NCI-H146 treated with DMSO at 0.1 percent for 48 hours (cell line): Measurements from ENCODE around the gene C12orf76.
"Not testable (repeated sequence)": the region's sequence is repeated elsewhere in the genome, so short reads cannot be mapped to it uniquely, and the experiment has no call there.

Source experiments
- DNase-seq: peaks from one replicate; lab custom pipeline; 2025; ENCODE audit not compliant: unreplicated experiment; lab: John Stamatoyannopoulos, UW

Gene C12orf76

DNA sequence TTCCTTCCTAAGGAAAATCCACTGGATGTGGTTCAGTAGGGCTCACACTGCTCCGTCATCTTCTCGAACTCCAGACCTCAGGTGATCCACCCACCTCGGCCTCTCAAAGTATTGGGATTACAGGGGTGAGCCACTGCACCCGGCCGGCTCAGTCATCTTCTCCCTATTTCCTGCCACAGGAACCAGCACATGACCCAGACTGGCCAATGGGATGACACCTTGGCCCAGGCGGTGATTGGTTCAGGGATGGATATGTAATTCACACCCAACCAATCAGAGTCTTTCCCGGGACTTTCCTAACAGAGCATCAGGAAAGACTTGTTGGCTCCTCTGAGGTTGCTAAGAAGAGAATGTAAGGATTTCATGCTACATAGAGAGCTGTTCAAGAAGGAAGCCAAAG lies 19.2 kb upstream of the C12orf76 start:
- no peak for DNase-seq

DNA sequence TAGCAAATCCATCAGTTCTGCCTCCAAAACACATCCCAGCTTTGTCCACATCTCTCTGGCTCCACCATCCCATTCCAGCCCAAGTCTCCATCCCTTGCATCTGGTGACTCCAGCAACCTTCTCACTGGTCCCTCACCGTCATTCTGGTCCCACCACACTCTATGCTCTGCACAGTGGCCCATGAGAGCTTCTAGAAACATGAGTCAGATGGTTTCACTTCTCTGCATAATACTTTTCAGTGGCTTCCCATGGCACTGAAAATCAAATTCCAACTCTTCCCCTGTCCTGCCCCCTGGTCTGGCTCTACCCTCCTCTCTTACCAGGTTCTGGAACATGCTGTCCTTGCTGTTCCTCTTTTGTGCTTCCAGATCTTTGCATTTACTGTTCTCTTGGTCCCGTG lies 17.2 kb upstream of the C12orf76 start:
- DNase-seq: no peak

DNA sequence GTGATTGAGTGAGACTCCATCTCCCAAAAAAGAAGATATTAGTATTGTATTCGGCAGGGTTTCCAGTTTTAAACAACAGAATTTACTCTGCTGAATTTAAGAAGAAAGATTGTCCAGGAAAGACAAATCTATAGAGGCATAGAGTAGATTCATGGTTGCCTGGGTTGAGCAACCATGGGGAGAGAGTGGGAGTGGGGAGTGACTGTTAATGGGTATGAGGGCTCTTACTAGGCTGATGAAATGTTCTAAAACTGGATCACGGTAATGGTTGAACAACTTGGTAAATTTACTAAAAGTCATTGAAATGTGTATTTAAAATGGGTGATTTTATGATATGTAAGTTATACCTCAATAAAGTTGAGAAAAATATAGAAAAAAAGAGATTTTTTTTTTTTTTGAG lies 13.9 kb upstream of the C12orf76 start:
- no peak for DNase-seq

DNA sequence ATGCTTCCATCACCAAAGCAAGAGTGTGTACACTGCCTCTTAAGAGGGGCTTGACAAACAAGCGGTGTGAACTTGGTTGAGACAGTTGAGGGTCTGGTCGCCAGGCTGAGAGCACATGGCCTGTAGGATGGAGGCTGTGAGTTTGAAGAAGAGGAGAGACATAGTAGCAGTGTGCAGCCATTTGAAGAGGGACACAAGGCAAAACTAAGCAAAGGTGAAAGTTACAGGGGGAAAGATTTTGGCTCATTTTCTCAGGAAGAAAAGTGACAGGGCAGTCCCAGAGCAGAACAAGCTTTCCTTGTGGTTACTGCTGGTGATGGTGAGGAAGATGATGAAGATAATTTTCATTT lies 11.3 kb upstream of the C12orf76 start:
- DNase-seq: no peak

DNA sequence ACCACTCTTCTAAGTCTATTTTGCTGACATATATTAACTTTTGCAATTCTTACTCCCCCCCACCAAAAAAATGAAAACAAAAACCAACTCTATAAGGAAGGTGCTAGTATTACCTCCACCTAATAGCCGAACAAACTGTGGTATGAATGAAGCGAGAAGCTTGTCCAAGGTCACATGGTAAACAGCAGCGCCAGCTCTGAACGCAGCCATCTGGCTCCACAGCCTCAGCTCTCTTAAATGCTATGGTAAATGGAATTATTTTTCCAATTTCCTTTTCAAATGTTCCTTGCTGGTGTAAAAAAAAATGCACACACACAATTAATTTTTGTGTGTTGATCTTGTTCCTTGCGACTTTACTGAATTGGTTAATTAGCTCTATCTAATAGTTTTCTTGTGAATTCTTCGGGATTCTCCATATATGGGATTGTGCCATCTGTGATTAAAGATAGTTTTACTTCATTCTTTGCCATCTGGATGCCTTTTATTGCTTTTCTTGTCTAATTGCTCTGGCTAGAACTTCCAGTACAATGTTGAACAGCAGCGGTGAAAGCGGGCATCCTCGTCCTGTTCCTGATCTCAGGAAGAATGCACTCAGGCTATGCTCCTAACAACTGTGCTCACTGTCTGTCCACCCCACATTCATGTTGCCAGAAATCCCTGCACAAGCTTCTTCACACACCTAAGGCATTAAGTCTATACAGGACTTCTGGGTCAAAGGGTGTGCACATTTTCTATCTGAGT lies 10.7 kb upstream of the C12orf76 start:
- no peak for DNase-seq

DNA sequence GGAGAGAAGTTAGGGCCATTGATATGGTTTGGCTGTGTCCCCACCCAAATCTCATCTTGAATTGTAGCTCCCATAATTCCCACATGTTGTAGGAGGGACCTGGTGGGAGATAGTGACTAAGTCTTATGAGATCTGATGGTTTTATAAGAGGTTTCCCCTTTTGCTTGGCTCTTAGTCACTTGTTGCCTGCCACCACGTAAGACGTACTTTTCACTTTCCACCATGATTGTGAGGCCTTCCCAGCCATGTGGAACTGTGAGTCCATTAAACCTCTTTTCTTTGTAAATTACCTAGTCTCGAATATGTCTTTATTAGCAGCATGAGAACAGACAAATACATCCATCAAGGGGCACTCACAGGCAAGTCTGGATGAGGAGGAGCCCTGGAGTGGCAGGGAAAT lies 8.3 kb upstream of the C12orf76 start:
- DNase-seq: not testable (repeated sequence)

DNA sequence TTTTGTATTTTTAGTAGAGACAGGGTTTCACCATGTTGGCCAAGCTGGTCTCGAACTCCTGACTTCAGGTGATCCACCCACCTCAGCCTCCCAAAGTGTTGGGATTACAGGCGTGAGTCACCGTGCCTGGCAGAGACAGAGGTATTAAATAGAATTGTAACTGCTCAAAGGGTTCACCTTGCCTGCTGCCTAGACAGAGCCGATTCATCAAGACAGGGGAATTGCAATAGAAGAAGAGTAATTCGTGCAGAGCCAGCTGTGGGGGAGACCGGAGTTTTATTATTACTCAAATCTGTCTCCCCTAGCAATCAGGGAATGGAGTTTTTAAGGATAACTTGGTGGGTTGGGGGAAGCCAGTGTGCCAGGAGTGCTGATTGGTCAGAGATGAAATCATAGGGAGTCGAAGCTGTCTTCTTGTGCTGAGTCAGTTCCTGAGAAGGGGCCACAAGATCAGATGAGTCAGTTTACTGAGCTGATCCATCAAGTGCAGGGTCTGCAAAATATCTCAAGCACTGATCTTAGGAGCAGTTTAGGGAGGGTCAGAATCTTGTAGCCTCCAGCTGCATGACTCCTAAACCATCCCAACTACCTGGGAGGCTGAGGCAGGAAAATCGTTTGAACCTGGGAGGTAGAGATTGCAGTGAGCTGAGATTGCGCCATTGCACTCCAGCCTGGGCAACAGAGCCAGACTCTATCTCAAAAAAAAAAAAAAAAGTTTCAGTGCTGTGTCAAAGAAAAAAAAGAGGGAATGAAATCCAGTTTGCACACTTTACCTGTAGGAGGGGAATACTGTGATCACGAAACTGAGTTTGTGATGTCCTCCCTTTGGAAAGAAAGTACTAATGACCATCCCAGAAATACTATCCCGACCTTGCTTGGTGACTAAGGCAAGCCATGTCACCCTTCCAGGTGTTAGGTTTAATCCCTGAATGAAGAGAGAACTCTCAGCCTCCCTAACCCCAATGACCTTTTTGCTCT lies 7.3 kb upstream of the C12orf76 start:
- DNase-seq: not testable (repeated sequence)

DNA sequence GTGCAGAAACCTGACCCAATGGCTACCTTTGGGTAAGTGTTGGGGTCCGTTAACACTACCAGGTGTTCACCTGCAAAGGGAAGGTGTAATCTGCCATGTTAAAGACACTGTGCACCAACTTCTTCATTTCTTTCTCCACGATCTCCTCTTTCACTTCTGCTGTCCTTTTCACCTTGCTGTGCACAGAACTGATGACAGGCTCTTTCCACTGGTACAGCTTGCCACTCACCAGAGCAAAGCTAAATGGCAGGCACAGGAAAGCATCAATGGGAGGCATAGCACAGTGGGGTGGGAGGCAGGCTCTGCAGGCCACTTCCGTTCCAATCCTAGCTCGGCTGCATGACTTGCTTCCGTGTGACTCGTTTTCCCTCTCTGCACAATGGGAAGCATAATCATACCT lies 2.6 kb upstream of the C12orf76 start:
- no peak for DNase-seq

DNA sequence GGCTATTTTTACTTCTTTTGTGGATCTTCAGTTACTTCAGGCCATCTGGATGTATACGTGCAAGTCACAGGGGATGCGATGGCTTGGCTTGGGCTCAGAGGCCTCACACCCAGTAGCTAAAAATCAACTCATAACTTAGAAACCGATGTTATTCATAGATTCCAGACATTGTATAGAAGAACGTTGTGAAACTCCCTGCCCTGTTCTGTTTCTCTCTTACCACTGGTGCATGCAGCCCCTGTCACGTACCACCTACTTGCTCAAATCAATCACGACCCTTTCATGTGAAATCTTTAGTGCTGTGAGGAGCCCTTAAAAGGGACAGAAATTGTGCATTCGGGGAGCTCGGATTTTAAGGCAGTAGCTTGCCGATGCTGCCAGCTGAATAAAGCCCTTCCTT lies 1.3 kb upstream of the C12orf76 start:
- DNase-seq: not testable (repeated sequence)

DNA sequence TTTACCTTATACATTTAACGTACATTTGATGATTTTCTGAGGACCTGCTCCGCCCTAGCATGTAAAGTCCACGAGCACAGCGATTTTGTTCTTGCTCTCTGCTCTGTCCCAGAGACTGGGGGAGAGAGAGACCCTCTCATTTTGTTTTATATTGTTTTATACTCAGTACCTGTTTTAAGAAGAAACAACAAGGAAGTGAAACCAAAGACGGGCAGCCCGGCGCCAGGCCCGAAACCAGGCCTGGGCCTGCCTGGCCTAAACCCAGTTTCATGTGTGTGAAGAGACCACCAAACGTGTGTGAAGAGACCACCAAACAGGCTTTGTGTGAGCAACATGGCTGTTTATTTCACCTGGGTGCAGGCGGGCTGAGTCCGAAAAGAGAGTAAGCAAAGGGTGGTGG lies 712 bp upstream of the C12orf76 start:
- not testable (repeated sequence) for DNase-seq

DNA sequence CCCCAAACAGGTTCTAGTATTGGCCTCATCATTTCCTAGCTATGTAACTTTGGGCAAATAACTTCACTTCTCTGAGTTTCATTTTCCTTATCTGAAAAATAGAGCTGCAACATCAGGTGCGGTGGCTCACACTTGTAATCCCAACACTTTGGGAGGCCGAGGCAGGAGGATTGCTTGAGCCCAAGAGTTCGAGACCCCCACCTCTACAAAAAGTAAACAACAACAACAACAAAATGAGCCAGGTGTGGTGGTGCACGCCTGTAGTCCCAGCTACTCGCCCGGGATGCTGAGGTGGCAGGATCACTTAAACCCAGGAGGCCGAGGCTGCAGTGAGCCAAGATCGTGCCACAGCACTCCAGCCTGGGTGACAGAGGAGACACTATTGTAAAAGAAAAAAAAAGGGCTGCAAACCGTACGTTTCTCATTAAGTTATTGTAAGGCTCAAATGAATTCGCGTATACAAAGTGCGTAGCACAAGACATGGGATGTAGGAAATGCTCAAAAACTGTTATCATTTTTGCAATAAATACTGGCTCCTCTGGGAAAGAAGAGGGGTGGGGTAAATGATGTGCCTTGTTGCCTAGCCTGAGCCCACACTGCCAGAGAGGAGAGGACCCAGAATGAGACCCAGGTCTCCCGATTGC lies 903 bp downstream of the C12orf76 start:
- DNase-seq: no peak

DNA sequence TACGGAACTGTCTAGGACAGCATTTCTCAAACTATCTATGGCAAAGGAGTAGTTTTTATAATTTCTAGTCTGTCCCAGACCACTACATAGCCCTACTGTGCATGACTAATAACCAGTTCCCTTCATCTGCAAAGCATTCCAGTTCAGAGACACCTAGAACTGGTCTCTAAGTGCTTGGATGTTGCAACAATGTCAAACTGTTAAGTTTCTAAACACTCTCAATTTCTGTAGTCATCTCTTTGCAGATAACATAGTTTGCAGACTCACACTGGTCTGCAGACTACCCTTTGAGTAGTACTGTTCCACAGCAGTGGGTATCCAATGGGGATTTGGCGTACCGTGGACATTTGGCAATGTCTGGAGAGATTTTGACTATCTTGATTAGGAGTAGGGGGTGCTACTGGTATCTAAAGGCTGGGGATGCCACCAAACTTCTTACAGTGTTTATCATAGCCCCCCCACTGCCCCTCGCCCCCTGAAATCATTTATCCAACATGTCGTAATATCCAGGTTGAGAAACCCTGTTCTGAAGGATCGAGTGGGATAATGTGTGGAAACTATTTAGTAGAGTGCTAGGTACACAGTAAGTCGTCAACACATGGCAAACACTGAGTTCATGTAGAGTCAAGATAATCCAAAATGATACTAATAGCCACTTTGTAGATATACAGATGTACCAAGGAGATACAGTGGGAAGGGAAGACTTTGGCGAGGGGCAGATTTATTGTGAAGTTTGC lies 1.7 kb downstream of the C12orf76 start:
- no peak for DNase-seq

DNA sequence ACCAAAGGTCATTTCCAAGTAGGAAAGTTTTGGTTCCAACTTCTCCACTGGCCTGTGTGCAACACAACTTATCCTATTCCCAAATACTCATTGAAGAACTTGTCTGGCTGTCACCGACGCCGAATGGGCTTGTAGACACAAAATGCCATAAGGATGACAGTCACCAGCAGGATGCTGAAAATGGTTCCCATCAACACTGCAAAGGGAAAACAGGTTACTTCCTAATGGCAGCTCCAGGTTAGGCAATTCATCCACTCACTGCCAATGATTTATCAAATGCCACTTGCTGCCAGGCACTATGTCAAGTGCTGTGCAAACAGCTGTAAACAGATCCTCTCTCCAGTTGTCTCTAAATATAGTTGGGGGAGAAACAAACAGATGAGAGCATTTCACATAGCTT lies 6.1 kb downstream of the C12orf76 start:
- DNase-seq: no peak

DNA sequence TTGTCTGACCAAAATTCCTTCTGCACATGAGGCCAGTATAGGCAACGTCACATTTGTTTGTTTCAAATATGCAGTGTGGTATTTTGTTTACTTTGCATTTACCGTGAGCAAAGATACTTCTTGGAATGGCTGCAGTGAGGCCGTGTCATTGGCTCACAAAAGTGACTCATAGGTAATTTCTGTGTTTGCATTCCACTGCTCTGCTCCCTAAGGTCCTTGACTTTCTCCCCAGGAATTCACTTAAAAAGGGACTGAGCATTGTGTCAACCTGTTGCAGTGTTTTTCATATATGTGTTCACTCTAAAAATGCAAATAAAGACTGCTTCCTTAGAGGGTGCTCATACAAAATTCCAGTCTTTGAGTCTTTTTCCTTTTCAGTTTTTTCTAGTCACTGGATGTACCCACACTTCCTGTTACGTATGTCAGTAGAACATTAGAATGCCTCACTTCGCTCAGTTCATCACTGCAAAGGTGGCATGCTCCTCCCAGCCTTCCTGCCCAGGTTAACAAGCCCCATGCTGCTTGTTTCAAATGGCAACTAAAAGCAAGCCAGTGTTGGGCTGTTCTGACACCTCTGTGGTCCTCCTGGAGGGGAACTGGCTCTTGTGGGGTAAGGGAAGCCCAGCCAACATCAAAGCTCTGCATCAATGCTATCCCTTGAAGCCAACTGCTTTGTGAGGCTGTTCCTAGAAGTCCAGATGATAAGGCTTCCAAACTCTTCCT lies 9.1 kb downstream of the C12orf76 start:
- no peak for DNase-seq

DNA sequence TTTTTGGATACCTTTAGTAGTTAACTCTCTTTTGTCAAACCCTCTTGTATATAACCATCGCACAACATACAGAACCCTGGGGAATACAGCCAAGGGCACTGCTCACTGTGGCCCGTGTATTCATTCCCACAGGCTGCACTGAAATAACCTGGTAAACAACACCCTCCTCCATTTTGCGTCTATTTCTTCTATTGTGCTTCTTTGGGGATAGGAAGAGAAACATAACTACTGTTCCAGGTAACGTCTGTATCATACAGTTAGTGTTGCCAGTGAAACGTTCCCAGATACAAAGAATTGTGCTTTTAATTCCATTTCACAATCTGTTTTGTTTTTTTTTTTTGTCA lies 9.6 kb downstream of the C12orf76 start:
- DNase-seq: no peak

DNA sequence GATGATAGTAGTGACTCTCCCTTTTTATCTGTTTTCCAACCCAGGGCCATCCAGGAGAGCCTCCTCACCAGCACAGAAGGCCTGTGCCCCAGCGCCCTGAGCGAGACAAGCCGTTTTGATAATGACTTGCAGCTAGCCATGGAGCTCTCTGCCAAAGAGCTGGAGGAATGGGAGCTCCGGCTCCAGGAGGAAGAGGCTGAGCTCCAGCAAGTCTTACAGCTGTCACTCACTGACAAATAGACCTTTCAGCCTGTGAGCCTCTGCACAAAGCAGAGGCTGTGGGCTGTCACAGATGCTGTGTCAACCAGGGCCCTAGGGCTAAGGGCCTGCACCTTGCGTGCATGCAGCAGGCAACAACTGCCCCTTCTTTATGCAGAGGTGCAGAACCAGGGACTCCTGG lies 11.0 kb downstream of the C12orf76 start:
- no peak for DNase-seq

DNA sequence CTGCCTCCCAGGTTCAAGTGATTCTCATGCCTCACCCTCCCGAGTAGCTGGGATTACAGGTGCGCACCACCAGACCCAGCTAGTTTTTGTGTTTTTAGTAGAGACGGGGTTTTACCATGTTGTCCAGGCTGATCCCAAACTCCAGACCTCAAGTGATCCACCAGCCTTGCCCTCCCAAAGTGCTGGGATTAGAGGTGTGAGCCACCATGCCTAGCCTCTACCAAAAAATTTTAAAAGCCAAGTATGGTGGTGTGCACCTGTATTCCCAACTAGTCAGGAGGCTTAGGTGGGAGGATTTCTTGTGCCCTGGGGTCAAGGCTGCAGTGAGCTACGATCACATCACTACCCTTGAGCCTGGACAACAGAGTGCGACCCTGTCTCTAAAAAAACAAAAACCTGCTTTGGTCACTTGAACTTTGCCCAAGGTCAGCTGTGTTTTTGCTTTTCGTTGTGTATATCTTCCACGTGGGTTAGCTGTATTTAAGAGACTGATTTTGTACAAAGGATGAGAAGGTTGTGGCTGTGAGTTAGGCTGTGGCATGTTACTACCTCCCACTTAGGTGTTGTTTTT lies 12.7 kb downstream of the C12orf76 start:
- DNase-seq: no peak

DNA sequence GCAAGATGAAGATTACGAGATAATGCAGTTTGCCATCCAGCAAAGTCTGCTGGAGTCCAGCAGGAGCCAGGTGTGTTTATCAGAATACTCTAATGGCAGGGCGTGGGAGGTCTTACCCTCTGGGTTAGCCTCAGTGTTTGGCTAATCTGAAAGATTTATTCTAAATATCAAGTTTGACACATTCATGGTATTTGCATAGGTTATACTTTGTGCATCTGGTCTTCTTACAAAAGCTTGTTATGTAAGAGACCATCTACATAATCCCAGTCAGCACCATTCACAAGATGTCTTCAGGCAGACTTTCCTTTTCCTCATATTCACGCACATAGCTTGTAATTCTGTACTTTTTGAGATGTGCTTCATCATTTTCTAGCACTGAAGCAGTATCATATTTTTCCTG lies 14.4 kb downstream of the C12orf76 start:
- no peak for DNase-seq

DNA sequence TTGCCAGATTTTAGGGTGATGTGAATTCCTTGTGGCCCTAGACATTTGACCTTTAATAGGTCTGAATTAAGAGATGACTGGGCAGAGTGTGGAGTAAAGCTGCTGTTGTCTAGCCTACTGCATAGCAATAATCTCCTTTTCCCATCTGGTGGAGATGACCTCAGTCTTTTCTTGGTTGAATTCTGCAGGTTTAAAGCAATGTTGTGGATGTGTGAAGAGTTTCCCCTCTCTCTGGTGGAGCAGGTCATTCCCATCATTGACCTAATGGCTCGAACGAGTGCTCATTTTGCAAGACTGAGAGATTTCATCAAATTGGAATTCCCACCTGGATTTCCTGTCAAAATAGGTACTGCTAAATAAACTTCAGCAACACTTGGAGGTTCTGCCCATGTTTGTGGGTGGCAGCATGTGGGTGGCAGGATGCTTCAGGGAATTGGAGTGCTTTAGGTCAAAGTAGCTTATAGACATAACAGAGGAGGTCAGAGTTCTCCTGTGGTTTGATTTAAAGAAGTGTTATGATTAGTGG lies 19.0 kb downstream of the C12orf76 start:
- no peak for DNase-seq

DNA sequence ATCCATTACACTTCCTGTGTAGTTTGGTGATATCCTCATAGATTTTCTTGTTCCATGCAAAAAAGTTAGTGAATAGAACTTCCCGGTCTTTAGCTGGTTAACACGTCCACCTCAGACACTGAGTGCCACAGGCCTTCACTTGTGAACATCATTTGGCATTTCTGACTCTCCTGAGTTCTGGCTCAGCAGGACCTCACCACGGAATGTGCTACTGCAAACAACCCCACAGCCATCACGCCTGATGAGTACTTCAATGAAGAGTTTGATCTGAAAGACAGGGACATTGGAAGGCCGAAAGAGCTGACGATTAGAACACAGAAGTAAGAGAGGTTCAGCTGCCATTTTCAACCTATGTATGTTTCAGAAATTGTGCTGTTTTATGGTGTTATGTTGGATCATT lies 20.0 kb downstream of the C12orf76 start:
- no peak for DNase-seq
